KG1 (cell line): ENCODE data around the gene TRANK1.
"Not testable (repeated sequence)": the region's sequence is repeated elsewhere in the genome, so short reads cannot be mapped to it uniquely, and the experiment has no call there.

Source experiments
- DNase-seq: peaks from one replicate; lab custom pipeline; 2025; lab: John Stamatoyannopoulos, UW

The TRANK1 gene

GRCh38 chr3:36892457-36893136 is 52.3 kb downstream of the TRANK1 start:
- DNase-seq = no peak

- DNase-seq = no peak
Measured at GRCh38 chr3:36891701-36892160, 53.1 kb downstream of the TRANK1 start.

GRCh38 chr3:36891097-36891496 is 53.8 kb downstream of the TRANK1 start:
- not testable (repeated sequence) for DNase-seq

- DNase-seq = no peak
Measured at GRCh38 chr3:36890261-36890660, 54.6 kb downstream of the TRANK1 start.

- no peak for DNase-seq
Measured at GRCh38 chr3:36881735-36882134, 63.1 kb downstream of the TRANK1 start.

- DNase-seq = not testable (repeated sequence)
Measured at GRCh38 chr3:36879842-36880241, 65.0 kb downstream of the TRANK1 start.

- DNase-seq = no peak
Measured at GRCh38 chr3:36877930-36878685, 66.7 kb downstream of the TRANK1 start.

GRCh38 chr3:36876181-36876936 is 68.5 kb downstream of the TRANK1 start:
- no peak for DNase-seq

GRCh38 chr3:36875397-36875796 is 69.5 kb downstream of the TRANK1 start:
- no peak for DNase-seq

GRCh38 chr3:36874424-36874823 is 70.4 kb downstream of the TRANK1 start:
- DNase-seq = no peak

GRCh38 chr3:36871379-36872126 is 73.3 kb downstream of the TRANK1 start:
- DNase-seq = no peak

- DNase-seq = peak; percentile 38
Measured at GRCh38 chr3:36868614-36869436, 76.0 kb downstream of the TRANK1 start.

GRCh38 chr3:36867810-36868209 is 77.0 kb downstream of the TRANK1 start:
- no peak for DNase-seq

GRCh38 chr3:36866368-36866767 is 78.5 kb downstream of the TRANK1 start:
- no peak for DNase-seq

- DNase-seq = peak; percentile 37
Measured at GRCh38 chr3:36864180-36865053, 80.4 kb downstream of the TRANK1 start.

- DNase-seq = no peak
Measured at GRCh38 chr3:36862076-36862755, 82.6 kb downstream of the TRANK1 start.

GRCh38 chr3:36859494-36859893 is 85.4 kb downstream of the TRANK1 start:
- no peak for DNase-seq

- DNase-seq = no peak
Measured at GRCh38 chr3:36852071-36852470, 92.8 kb downstream of the TRANK1 start.

- DNase-seq = no peak
Measured at GRCh38 chr3:36850743-36851142, 94.1 kb downstream of the TRANK1 start.
